GM19372 (cell line): ENCODE results near the gene CHRNG.

ENCODE experiments used
- ATAC-seq: cut with Tn5 transposase; IDR thresholded peaks from one replicate; pipeline ENCODE4 v1.9.1; 2021; ENCODE audit warnings: mild to moderate bottlenecking, low read depth, moderate library complexity; ENCODE audit not compliant: unreplicated experiment

Gene CHRNG

DNA sequence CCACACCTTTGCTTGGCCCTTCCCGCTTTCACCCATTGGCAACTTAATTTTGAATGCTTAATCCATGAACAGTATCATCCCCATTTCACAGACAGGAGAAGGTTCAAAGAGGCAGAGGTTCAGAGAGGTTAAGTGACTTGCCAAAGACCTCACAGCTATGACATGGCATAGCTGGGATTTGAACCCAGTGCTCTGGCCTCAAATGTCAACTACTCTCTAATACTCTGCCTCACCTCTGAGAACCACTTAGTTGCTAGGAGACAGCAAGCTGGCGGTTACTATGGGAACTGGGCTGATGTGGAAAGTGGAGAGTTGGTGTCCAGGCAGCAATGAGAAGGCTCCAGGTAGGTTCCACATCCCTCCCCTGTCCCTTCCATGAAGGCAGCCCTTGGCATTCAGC, 35.1 kb upstream of the CHRNG start:
- ATAC-seq, result no peak

DNA sequence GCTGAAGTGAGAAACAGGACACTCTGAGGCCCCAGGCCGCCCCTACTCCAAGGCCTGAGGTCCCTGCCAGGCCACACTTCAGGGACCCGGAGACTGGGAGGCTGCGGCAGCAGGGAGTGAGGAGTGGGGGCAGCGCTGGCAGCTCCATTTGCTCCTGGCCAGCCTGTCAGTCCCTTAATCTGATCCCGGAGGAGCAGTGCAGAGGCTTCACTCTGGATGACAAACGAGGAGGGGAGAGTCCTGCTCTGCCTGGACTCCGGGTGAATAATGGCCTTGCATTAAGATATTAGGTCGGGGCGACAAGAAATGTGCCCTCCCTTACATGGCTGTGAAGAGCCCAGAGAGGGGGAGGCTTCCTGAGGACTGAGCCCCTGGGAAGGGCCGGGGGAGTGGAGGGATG, 33.6 kb upstream of the CHRNG start:
- no peak for ATAC-seq

DNA sequence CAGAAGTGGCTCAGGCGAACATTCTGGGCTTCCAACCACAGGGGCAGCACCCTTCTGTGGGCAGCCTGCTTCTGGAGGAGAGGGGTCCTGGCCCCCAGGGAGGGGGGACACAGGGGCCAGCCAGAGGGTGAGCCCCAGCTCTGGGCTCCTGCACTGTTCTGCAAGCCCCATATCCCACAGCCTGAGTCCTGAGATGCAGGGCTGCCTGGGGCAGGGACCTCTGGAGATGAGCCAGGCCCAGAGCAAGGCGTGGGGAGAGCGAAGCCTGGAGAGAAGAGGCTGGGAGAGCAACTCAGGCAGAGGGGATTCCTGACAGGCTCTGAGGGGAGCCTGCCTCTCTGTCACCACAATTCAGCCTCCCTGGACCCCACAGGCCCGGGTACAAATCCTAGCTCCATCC, 32.8 kb upstream of the CHRNG start:
- no peak for ATAC-seq

DNA sequence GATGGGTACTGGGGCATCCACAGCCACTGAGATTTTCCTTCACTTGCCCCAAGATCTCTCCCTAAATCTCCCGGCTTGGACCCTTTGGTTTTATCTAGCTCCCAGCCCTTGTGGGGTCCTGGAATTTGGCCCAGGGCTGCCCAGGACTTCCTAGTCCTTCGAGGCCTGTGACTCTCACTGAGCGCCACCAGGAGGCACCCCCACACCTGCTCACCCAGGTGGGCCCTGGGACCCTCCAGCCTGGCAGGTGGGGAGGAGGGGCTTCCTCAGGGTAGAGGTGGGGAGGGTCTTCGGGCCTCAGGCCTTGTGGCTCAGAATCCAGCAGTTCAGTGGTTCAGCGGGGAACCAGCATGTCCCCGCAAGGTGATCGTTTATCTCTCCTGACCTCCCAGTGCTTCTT, 31.2 kb upstream of the CHRNG start:
- no peak for ATAC-seq

DNA sequence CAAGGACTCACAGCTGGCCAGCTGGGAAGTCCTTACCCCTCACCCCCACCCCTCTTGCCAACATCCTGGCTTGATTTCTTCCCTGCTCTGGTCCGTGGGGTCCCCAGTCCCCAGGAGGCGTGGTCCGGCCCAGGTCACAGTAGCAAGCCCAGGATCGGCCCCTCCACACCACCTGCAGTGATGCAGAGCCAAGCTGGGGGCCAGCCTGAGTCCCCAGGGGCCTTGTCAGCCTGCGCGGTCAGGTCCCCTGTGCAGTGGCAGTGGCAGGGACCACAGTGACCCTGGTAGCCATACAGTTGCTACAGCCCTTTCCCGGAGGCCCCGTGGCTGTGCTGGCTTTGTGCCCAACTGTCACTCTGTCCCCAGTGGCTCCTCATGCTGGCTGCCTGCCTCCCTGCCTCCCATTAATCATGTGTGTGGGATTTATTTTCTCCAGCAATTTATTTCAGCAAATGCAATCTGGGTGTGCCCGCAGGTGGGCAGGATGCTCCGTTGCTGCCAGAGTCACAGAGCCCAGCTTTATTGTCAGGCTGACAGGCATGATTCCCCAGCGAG, 28.1 kb upstream of the CHRNG start:
- no peak for ATAC-seq

DNA sequence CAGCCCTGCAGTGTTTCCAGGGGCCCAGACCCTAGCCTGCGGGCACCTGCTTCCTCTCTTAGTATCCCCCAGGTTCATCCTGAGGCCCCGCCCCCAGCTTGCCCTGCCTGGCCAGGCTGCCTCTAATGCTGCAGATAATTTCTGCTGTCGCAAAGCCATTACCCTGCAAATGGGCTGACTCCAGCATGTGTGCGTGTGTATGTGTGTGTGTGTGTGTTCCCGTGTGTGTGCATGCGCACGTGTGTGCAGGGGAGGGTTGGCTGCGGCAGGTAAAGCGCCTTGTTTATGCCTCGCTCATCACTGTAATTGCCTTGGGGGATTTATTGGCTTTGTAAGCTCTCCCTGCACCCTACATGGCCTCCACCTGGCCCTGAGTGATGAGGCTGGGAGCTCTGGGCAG, 26.9 kb upstream of the CHRNG start:
- ATAC-seq, result no peak

DNA sequence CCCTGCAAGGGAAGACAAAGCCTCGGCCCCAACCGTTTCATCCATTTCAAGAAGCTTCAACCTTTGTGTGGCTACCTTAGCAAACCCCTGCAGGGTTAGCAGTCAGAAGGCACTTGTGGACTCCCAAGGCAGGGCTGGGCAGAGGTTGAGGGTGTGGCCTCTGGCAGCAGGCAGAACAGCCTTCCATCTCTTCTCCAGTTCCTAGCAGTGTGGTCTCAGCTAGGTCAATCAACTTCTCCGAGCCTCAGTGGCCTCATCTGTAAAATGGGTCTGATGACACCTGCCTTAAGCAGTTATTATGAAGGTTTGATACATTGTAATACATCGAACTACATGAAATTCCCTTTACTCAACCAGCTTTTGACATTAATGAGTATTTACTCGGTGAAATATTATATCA, 26.1 kb upstream of the CHRNG start:
- ATAC-seq, result no peak

DNA sequence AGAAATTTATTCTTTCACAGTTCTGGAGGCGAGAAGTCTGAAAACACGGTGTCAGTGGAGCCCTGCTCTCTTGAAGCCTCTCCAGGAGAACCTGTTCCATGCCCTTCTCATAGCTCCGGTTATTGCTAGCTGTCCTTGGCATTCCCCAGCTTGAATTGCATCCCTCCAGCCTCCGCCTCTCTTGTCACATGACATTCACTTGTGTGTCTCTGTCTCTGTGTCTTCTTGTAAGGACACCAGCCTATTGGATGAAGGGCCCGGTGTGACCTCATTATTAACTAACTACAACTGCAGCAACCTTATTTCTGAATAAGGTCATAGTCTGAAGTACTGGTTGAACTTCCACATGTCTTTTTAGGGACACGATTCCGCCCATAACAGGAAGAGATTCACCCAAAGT, 23.9 kb upstream of the CHRNG start:
- no peak for ATAC-seq

DNA sequence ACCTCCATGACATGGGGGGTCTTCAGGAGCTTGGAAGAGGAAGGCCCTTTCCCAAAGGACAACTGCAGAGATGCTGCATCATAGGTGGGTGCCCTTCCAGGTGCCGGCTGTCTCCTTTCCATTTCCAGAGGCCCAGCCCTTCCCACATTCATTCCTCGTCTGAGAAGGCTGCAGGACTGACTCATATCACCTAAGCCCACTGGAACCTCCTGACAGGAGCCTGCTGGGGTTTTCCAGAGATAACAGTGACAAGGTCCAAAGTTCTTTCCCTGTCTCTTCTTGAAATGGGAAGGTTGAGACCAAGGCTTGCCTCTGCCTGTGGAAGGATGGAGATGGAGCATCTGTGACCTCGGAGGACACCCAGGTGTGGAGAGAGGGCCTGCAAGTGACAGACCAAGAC, 22.9 kb upstream of the CHRNG start:
- ATAC-seq, result no peak

DNA sequence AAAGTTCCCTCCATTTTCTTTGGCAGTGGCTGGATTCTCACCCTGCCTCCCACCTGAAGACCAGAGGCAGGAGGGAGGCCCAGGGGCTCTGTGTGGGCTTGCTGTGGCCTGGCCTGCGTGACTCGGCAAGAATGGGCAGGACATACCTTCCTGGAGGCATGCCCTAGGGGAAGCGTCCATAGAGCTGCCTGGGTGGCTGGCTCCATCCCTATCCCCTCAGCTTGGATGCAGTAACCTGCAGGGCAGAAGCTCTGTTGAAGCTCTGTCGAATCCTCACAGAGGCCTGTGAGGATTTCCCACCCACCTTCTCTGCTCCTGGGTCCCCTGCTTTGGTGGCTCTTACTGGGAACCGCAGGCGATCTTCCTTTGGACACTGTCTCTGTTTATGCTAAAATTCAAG, 20.6 kb upstream of the CHRNG start:
- ATAC-seq, result no peak

DNA sequence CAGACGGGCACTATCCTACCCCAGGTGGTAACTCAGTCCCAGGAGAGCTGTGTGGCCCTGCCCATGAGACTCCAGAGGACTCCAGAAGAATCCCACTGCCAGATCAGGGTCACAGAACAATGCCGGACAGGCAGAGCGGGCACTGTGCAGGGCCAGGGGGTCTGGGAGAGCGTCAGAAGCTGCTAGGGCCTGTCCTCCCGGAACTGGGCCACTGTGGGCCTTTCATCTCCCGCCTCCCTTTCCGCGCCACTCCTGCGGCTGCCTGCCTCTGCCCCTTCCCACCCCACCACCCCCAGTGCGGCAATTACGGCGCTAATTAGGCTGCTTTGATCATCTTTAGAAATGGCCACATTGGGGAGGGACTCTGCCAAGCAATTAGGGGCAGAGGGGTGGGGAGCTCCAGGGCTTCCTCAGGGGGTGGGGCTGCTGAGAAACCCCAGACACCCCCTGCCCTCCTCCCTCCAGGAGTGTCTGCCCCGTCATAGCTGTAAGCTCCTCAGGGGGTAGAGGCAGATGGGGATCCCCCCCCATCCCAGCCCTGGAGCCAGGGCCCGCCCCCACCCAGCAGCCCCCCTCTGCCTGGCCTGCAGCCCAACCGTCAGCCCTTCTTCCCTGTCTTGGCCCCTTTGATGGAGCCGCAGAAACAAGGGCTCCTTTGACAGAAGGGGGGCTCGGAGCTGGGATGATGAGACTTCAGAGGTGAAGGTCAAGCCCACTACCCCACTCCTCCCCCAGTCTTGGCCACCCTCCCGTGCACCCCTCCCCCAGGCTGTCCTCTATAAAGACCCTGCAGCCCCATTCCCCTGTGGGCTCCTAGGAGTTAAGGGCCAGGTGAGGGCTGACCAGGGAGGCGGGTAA, 19.7 kb upstream of the CHRNG start, which contains the start of gene PRSS56:
PRSS56 (plus strand) TSS at position 808 of the 858 bp plus-strand sequence. CDS start 211 bp downstream, outside the sequence.
- no peak for ATAC-seq

DNA sequence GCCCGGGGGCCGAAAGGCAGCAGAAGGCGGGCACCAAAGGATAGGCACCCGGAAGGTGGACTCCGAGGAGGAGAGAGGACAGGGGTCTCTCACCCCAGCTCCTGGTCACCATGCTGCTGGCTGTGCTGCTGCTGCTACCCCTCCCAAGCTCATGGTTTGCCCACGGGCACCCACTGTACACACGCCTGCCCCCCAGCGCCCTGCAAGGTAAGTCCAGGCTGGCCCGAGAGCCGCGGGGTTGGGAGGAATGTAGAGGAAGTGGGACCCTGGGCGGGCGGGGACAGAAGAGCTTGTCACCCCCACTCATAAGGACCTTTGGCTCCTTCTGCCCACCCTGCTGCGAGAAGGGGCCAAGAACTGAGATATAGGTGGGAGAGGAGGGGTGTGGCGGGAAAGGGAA, 19.0 kb upstream of the CHRNG start:
- ATAC-seq, result no peak

DNA sequence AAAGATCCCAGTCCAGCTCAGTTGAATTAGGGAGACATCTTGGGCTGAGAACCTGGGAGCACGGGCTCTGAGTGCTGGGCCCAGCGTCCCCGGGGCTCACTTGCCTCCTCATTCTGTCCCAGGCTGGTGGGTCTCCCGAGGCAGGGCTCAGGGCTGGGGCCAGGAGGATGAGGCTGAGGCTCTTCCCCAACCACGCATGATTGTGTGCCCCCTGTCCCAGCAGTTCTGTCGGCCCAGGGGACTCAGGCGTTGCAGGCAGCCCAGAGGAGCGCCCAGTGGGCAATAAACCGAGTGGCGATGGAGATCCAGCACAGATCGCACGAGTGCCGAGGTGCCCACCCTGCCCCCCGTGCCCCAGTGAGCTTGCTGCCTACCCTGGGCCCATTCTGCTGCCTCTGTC, 18.4 kb upstream of the CHRNG start:
- no peak for ATAC-seq

DNA sequence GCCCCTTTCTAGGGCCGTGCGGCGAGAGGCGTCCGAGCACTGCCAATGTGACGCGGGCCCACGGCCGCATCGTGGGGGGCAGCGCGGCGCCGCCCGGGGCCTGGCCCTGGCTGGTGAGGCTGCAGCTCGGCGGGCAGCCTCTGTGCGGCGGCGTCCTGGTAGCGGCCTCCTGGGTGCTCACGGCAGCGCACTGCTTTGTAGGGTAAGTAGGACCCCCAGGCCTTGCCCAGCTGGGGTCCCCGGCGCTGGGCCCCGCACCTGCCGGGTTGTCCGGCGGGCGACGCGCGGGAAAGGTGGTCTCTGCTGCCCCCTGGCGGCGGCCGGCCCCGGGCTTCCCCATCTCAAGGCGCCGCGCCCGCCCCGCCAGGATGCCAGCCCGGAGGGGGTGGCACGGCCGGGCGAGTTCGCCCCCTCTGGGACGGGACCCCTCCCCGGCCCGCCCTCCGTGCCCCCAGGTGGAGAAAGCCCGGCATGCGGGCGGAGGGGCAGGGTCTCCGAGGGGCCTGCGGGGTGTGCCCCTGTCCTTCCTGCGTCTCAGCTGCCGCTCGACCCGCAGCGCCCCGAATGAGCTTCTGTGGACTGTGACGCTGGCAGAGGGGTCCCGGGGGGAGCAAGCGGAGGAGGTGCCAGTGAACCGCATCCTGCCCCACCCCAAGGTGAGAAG, 17.4 kb upstream of the CHRNG start:
- ATAC-seq, result no peak

DNA sequence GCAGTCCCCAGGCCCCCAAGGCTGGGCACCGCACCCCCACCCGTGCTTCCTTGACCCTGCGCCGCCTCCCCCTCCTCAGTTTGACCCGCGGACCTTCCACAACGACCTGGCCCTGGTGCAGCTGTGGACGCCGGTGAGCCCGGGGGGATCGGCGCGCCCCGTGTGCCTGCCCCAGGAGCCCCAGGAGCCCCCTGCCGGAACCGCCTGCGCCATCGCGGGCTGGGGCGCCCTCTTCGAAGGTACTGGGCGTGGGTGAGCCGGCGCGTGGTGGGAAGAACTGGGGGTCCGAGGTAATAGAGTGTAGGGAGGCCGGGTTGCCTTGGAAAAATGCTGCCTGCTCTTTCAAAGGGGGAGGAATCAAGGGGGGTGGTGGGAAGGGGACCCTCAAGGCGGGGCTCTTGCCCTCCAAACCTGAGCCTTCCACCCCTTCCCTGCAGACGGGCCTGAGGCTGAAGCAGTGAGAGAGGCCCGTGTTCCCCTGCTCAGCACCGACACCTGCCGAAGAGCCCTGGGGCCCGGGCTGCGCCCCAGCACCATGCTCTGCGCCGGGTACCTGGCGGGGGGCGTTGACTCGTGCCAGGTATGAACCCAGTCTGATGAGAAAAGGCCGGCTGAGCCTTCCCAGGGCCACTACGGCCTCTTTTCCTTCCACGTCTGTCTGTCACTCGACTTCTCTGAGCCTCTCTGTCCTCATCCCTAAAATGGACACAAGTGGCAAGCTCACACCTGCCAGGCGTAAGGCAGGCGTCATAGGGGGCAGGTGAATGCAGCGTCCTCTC, 16.7 kb upstream of the CHRNG start:
- no peak for ATAC-seq

DNA sequence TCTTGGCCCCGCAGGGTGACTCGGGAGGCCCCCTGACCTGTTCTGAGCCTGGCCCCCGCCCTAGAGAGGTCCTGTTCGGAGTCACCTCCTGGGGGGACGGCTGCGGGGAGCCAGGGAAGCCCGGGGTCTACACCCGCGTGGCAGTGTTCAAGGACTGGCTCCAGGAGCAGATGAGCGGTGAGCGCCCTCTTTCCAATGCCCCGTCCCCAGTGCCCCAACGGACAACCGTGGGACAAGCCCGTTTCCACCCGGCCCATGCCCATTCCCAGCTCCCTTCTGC, 16.1 kb upstream of the CHRNG start:
- no peak for ATAC-seq

DNA sequence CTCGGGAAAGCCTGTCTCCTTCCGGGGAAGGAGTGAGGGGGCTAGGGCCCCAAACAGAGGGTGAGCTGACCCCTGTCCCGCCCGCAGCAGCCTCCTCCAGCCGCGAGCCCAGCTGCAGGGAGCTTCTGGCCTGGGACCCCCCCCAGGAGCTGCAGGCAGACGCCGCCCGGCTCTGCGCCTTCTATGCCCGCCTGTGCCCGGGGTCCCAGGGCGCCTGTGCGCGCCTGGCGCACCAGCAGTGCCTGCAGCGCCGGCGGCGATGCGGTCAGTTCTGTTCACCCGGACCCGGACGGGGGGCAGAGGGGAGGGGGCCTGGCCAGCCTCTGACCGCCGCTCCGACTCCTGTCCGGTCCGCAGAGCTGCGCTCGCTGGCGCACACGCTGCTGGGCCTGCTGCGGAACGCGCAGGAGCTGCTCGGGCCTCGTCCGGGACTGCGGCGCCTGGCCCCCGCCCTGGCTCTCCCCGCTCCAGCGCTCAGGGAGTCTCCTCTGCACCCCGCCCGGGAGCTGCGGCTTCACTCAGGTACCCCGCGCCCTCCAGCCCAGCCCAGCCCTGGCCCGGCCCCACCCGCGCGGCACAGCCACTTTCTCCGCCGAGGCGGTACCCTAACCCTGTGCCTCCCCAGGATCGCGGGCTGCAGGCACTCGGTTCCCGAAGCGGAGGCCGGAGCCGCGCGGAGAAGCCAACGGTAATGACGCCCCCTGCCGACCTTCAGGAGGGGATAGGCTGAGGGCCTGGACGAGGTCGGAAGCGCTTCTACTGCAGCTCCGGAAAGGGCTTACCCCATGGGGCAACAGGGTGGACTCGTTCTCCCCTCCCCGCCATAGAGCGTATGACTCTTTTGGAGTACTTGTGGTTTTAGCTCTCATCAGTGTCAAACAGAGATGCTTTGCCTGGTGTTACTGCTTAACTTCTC, 15.6 kb upstream of the CHRNG start:
- ATAC-seq, result no peak

DNA sequence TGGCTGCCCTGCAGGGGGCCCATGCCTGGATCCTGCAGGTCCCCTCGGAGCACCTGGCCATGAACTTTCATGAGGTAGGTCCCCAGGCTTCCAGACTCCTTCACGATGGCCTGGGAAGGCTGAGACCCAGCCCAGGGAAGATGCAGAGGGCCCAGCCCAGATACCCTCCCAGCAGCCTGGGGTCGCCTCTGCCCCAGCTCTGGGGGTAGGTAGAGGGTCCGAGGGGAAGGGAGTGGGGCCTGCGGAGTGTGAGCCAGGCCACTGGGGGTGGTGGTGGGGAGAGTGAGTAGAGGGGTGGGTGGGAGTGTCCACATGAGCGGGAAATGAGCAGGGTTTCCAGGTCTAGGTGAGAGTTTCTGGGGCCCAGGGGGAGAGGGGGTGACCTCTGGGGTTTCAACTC, 14.7 kb upstream of the CHRNG start:
- no peak for ATAC-seq

DNA sequence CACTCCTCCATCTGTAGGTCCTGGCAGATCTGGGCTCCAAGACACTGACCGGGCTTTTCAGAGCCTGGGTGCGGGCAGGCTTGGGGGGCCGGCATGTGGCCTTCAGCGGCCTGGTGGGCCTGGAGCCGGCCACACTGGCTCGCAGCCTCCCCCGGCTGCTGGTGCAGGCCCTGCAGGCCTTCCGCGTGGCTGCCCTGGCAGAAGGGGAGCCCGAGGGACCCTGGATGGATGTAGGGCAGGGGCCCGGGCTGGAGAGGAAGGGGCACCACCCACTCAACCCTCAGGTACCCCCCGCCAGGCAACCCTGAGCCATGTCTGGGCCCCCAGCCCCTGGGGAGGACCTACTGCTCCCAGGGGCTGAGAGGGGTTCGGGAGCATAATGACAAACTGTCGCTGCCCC, 14.3 kb upstream of the CHRNG start:
- no peak for ATAC-seq

DNA sequence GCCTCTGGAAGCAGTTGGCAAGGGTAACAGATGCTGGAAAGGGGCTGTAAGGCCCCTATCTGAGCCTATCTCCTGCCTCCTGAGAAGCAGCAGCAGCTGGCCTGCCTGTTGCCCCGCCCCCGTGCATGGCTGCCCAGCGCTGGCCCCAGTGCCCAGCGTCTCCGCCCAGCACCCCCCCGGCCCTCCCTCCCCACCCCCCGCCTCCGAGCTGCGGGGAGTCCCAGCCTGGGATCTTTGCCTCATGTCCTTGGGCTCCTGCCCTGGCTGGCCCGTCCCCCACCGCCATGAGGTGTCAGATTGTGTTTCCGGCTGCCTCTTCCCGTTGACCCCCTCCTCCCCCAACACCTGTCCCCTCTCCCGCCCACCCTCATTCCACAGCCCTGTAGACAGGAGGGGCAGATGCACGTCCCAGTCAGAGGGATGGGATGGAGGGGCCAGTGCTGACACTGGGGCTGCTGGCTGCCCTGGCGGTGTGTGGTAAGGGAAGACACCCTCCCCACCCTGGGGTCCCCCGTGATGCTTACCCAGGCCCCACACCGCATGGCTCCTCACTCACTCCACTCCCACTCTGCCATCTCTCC, 13.6 kb upstream of the CHRNG start, which contains the start of gene CHRND:
CHRND (plus strand) TSS at position 370 of the 581 bp plus-strand sequence; CDS start at position 426, 56 bp downstream.
- no peak for ATAC-seq
